GM18507 (cell line): Measurements from ENCODE around the gene FRMD8.

Source experiments
- DNase-seq: peaks from one replicate; pipeline ENCODE4 v3.0.0; 2011; ENCODE audit warnings: low read depth; ENCODE audit not compliant: insufficient read length; ENCODE audit errors: extremely low spot score
- FAIRE-seq: peaks from 2 replicates; lab custom pipeline; 2011; peaks lifted over from hg19 to GRCh38; lab: Jason Lieb, UNC

Gene FRMD8, protein sequence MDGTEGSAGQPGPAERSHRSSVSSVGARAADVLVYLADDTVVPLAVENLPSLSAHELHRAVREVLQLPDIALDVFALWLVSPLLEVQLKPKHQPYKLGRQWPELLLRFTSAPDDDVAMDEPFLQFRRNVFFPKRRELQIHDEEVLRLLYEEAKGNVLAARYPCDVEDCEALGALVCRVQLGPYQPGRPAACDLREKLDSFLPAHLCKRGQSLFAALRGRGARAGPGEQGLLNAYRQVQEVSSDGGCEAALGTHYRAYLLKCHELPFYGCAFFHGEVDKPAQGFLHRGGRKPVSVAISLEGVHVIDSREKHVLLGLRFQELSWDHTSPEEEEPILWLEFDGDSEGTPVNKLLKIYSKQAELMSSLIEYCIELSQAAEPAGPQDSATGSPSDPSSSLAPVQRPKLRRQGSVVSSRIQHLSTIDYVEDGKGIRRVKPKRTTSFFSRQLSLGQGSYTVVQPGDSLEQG

DNA sequence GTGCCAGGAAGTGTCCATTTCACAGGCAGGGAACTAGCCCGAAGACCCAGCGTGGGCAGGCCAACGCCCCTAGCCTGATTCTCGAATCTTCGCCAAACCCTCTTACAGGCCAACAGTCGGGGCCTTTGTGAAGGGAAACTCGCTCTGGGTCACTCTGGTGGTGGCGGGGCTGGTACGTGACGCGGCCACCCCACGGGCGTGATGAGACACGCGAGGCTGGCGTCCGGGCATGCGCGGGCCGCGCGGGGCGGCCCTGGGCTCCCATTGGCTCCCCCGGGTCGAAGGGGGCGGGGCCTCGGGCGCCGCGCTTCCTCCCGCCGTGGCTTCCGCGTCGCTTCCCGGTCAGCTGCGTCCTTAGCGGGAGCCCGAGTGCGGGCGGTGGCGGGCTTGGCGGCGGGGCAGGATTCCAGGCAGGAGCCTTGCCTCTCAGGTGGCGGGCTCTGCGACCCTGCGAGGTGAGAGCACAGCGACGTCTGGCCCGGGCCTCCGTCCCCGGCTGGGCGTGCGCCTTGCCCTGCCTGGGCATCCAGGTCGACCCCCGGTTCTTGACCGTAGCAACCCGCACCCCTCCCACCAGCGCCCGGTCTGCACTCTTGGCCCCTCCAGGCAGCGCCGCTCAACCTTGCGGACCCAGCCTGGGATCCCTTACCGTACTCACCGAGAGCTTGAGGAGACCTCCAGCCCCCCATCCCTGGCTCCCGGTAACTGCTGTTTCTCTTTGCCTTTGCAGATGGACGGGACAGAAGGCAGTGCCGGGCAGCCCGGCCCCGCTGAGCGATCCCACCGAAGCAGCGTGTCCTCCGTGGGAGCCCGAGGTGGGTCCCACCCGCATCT, at the start of gene FRMD8:
Gene FRMD8 (plus strand): TSS at position 331 of the 834 bp plus-strand sequence. CDS start 400 bp downstream, at position 731.
- DNase-seq (peak; percentile 80), FAIRE-seq (peak; percentile 62)

DNA sequence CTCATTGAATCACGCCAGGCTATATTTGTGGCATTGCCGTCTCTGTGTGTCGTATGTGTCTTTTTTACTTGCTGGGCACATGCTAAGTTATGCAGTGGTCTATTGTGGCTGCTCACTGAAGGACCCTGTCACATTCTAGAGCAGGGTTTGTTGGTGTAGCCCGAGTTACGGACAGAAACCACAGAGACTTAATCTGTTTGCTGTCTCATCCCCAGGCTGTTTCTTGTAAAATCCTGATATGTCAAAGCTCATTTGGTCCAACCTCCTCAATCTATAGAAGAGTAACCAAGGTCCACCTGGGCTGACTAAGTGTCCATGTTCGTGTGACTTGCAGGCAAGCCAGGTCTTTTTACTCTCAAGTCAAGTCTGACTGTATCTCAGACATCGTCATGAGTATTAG, 47.8 kb upstream of the FRMD8 start:
- FAIRE-seq (no peak), DNase-seq (no peak)

DNA sequence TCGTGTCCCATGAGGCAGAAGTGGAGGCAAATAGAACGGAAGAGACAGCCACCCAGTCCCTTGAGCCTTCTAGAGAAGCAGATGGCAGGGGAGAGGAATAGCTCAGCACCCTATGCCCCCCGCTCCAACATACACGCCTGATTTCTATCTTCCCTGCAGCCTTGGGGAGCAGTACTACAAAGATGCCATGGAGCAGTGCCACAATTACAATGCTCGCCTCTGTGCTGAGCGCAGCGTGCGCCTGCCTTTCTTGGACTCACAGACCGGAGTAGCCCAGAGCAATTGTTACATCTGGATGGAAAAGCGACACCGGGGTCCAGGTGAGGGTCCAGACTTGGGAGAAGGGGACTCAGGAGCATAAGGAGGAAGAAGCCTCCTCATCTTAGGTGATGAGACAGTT, 46.2 kb upstream of the FRMD8 start:
- no peak for FAIRE-seq

DNA sequence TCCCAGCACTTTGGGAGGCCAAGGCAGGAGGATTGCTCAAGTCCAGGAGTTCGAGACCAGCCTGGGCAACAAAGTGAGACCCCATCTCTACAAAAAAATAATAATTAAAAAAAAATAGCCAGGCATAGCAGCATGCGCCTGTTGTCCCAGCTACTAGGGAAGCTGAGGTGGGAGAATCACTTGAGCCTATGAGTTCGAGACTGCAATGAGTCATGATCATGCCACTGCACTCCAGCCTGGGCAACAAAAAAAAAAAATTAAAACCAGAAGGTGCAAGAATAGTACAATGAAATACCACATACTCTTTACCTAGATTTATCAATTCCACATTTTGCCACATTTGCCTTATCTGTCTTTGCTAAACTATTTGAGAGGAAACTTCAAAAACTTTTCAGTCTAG, 44.6 kb upstream of the FRMD8 start:
- DNase-seq (no peak), FAIRE-seq (no peak)

More for the DNA sequence above, 46.2 kb upstream of the FRMD8 start:
- no peak for DNase-seq

DNA sequence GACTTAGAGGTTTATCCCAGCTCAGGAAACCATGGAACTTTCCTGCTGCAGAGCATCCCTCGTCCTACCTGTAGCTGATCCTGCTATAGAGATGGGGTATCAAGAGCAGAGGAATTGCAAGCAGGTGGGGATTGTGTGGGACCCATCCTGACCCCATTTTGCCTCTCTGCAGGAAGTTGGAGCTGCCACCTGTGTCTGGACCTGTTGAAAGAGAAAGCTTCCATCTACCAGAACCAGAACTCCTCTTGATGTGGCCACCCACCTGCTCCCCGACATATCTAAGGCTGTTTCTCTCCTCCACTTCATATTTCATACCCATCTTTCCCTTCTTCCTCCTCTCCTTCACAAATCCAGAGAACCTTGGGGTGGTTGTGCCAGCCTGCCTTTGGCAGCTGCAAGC, 34.9 kb upstream of the FRMD8 start:
- DNase-seq = no peak
- FAIRE-seq = no peak

DNA sequence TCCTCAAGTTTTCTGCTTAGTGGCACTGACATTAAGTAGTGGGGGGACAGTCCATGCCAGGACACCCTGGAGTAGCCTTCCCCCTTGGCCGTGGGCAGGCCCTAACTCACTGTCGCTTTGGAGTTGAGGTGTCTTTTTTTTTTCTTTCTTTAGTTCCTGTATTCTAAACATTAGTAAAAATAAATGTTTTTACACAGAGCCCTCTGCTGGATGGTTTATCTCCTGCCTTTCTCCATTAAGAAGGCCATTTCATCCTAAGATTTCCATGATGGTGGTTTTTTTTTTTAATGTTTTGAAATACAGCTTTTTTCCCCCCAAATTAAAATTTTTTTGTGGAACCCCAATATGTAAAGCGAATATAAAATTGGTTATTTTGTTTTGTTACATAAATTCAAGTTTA, 33.7 kb upstream of the FRMD8 start:
- DNase-seq (no peak), FAIRE-seq (no peak)

DNA sequence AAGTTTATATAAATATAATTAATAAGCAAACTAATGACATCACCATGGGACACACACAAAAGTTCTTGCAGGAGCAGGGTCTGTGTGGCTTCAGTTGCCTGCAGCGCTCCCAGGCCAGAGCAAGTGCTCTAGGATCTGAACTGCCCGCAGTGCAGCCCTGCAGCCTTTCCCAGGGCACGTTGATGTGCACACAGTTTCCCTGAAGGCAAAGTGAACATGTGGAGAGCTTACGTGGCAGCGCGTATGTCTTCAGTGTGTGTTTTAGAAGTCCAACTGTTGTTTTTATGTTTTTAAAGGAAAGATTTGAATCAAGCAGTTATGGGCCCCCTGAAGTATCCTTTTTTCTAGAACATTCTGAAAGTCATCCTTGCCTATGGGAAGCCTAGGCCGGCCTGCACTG, 33.1 kb upstream of the FRMD8 start:
- DNase-seq (no peak), FAIRE-seq (no peak)

DNA sequence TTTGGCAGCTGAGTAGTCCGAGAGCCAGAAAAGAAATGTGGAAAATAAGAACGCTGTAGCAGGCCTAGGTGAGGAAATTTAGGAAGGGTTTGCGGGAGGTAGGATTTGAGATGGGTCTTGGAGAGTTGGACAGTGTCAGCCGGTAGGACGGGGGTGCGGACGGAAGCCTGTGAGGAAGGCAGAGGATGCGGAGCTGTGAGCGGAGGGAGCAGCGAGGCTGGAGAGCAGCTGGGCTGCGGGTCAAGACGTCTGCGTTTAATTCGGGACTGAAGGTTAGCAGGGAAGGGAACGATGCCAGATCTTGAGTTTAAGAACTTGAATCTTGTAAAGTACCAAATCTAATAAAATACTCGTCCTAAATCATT, 32.6 kb upstream of the FRMD8 start:
- DNase-seq = no peak
- FAIRE-seq = no peak

DNA sequence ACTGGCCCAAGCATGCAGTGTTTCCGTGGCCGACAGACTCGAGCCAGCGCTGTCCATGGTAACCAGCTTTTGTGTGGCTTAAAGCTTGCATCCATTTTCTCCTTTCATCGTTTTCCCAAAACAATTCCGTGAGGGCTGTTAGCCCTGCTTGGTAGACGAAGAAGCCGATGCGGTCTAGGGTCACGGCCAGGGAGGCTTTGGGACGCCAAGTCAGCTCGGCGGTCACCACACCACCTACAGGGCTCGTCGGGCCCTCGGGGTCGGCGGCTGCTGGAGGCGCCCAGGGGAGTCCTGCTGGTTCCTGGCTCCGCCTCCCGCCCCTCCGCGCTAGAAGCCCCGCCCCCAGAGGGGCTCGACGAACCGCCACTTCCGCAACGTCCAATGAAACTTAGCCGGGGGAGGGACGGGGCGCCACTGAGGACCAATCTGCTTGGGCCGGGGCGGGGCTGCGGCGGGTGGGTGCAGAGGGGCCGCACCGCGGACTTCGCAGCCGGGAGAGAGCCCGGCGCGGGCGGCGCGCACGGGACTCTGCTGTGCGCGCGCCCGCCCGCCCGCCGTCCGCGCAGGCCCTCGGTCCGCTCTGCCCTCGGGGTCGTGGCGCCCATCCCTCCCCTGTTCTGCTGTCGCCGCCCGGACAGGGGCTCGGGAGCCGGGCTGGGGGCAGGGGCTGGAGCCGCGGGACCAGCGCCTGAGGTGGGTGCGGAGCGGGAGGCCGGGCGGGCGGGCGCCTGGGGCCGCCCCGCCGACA, 32.0 kb upstream of the FRMD8 start, which contains the start of gene TIGD3:
Gene TIGD3 (plus strand): TSS at position 487 of the 748 bp plus-strand sequence. CDS start 1,058 bp downstream, outside the sequence.
- peak; percentile 89 for FAIRE-seq
- DNase-seq = peak; percentile 100

DNA sequence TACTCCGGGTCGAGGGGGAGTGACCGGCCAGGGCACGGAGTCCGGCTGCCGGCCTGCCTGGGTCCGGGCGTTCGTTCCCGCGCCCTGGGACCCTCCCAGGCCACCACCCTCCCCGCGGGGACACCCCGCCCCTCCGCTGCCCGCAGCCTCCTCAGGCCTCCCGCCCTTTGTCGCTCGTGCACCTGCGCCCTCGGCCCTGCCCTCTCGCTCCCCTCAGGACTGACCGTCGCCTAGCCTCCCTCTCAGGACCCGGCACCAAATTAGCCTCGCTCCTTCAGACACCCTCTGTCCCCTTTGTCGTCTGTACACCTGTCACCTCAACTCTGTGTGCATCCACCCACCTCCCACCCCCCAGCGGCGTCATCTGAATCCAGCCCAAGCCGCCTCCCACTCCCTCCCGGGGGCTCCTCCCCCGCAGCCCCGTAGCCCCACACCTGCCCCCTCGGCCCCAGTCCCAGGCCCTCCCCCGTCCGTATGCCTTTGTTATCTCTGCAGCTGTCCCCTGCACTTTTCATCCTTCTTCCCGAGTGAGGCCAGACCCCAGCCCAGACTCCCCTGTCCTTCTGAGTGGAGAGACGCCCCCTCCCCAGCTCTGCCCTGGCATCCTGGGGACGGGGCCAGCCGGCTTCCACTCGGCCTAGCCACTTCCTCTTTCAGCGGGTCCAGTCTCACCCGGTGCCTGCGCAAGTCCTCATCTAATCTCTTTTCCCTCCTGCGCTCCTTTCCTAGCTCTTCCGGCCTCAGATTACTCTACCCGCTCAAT, 31.2 kb upstream of the FRMD8 start:
- FAIRE-seq = no peak
- DNase-seq = peak; percentile 33

DNA sequence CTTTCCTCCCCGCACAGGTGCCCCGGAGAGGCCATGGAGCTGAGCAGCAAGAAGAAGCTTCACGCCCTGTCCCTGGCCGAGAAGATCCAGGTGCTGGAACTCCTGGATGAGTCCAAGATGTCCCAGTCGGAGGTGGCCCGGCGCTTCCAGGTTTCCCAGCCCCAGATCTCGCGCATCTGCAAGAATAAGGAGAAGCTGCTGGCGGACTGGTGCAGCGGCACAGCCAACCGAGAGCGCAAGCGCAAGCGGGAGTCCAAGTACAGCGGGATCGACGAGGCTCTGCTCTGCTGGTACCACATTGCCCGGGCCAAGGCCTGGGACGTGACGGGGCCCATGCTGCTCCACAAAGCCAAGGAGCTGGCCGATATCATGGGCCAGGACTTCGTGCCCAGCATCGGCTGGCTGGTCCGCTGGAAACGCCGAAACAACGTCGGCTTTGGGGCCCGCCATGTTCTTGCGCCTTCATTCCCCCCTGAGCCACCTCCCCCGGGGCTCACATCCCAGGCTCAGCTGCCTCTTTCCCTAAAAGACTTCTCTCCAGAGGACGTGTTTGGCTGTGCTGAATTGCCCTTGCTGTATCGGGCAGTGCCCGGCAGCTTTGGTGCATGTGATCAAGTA, 30.6 kb upstream of the FRMD8 start:
- FAIRE-seq (no peak), DNase-seq (no peak)

DNA sequence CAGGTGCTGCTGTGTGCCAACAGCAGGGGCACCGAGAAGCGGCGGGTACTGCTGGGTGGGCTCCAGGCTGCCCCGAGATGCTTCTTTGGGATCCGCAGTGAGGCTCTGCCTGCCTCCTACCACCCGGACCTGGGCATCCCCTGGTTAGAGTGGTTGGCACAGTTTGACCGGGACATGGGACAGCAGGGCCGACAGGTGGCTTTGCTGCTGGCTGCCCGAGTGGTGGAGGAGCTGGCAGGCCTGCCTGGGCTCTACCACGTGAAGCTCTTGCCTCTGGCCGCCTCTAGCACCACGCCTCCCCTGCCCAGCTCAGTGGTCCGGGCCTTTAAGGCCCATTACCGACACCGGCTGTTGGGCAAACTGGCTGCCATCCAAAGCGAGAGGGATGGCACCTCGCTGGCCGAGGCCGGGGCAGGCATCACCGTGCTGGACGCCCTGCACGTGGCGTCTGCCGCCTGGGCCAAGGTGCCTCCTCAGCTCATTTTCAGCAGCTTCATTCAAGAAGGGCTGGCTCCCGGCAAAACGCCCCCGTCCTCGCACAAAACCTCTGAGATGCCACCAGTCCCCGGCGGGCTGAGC, 30.0 kb upstream of the FRMD8 start:
- no peak for FAIRE-seq
- no peak for DNase-seq

DNA sequence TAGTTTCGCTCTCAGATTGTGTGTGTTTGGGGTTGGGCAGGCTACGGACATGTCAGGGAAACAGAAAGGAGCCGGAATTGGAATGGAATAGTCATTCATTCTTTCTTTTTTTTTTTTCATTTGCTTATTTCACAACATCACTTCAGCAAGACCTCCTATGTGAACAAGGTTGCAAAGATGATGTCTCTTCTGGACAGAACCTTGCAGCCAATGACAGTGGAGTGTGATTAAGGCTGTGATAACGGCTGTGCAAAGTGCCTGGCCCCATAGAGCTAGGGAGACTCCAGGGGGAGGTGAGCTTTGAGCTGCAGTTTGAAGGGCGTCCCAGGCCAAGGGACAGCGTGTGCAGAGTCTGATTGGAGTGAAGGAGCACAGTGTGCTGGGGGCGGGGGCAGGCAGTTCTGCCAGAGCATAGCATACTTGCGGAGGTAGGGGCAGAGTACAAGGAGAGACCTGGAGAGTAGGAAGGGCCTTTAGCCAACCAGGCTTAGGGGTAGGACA, 28.5 kb upstream of the FRMD8 start:
- FAIRE-seq = no peak
- no peak for DNase-seq

DNA sequence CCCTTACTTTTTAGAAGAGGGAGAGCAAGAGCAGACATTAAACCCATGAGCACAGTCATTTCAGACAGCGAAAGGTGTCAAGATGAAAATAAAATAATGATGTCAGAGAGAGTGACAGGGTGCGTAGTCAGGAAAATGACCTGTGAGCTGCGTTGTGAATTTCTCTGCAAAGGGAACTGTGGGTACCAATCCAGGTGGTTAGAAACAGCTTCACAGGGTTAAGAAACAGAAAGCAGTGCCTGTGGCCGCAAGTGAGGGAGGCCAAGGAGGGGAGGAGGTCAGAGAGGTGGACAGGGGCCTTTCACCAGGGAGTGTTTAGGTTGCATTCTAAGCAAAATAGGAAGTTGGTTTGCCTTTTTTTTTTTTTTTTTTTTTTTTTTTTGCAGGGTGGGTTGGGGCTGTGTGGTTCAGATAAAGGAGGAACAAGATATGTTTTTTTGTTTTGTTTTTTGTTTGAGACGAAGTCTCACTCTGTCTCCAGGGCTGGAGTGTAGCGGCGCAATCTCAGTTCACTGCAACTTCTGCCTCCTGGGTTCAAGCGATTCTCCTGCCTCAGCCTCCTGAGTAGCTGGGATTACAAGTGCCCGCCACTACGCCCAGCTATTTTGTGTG, 24.0 kb upstream of the FRMD8 start:
- FAIRE-seq (peak; percentile 44), DNase-seq (no peak)

DNA sequence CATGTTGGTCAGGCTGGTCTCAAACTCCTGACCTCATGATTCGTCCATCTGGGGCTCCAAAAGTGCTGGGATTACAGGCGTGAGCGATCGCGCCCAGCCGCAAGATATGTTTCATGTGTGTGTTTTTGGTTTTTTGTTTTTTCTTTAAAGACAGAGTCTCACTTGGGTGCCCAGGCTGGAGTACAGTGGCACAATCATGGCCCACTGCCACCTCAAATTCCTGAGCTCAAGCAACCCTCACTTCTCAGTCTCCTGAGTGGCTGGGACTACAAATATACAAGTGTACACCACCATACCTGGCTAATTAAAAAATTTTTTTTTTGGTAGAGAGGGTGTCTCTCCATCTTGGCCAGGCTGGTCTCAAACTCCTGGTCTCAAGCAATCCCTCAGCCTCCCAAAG, 23.5 kb upstream of the FRMD8 start:
- DNase-seq = no peak
- FAIRE-seq = no peak

DNA sequence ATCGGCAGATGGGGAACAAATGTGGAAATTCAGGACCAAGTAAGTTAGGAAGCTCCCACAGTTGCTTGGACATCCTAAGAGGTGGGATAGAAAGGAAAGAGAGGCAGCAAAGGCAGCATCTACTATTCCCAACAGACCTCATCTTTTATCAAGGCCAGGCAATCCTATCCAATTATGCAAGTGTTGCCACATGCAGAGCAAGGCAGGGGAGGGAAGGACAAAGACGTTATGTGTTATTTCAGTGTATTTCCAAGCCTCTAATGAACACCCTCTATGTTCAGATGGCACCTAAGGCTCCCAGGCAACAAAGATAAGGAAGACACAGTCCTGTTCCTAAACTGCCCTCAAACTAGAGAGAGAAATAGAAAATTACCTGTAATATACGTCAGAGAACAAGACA, 22.7 kb upstream of the FRMD8 start:
- DNase-seq (no peak), FAIRE-seq (no peak)

DNA sequence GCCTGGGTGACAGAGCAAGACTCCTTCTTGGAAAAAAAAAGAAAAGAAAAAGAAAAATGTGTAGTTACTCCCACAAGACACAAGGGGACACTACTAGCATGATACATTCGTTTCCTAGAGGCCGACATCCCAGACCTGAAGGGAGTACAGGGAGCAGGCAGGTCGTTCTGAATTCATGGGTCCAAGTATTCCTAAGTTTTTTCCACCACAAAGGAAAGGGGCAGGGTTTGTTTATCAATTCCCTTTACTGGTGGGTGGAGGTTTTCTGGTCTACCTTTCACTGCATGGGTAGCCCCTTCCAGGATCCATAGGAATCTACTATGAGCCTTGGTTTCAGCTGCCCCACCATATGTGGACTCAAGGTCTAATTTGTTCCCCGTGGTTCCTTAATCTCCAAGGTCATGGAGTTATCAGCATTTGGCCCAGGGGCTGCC, 20.1 kb upstream of the FRMD8 start:
- peak; percentile 63 for FAIRE-seq
- no peak for DNase-seq

DNA sequence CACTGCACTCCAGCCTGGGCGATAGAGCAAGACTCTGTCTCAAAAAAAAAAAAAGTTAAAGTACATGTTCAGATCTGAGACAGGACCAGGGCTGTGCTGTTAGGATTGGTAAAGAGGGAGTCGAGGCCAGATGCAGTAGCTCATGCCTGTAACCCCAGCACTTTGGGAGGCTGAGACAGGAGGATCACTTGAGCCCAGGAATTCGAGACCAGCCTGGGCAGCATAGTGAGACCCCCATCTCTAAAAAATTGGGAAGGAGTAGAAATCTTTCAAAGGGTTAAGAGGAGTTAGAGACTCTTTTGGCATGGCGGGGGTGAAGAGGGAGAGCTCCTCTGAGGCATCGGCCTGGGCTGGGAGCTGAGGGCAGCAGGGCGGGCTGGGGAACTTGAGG, 15.8 kb upstream of the FRMD8 start:
- DNase-seq (no peak), FAIRE-seq (no peak)
